ENCODE measurements around the gene CHAF1A. TPM values are rescaled to one million over a fixed set of nuclear protein-coding genes. Genes with fewer than 3 reads are reported as not detected.

The CHAF1A gene
- total and polyA plus RNA-seq, 2 experiments from 2014 or later: 113 to 125 TPM

GRCh38 chr19:4437103-4437502, 34.7 kb downstream of the CHAF1A start:
- peaks cover 92% of the 10 kb centered on the region for H3K36me3 Mint-ChIP-seq (ENCODE audit: low read depth)
- TF ChIP-seq ZNF331 (CRISPR knock-in tag; IDR thresholded peaks at IDR 0.05; ENCODE audit: low read depth): no peak
- no peak for TF ChIP-seq NANOG (IDR thresholded peaks at IDR 0.05; ENCODE audit: borderline replicate concordance)
- no peak for TF ChIP-seq POLR2AphosphoS5 (IDR thresholded peaks at IDR 0.05; ENCODE audit: low read depth)
- TF ChIP-seq CREB1 (CRISPR knock-in tag; IDR thresholded peaks at IDR 0.05; ENCODE audit: low read depth): no peak
- TF ChIP-seq ZNF114 (CRISPR knock-in tag; IDR thresholded peaks at IDR 0.05): no peak
- H3K36me3 ChIP-seq (ENCODE audit: insufficient read depth): peaks cover 53% of the 10 kb centered on the region

GRCh38 chr19:4439243-4439642, 36.8 kb downstream of the CHAF1A start:
- H3K79me2 ChIP-seq (replicated peaks; ENCODE audit: insufficient read depth): peaks cover 31% of the 10 kb centered on the region
- H3K27ac Mint-ChIP-seq: no peak overlapping the region
- H3K4me1 ChIP-seq (ENCODE audit: insufficient read depth): no peaks in the 10 kb centered on the region
- no peak overlapping the region for H3K4me2 ChIP-seq
- peaks cover 7% of the 10 kb centered on the region; the same call in 2 of the 3 replicates for H3K4me1 Mint-ChIP-seq
- H3K4me3 ChIP-seq: no peak overlapping the region
- H3K36me3 Mint-ChIP-seq (ENCODE audit: low read depth): peaks cover 81% of the 10 kb centered on the region
- H3K9me3 Mint-ChIP-seq: no peaks in the 10 kb centered on the region; the same call in 2 of the 3 replicates
- H3K27ac ChIP-seq (ENCODE audit: low read depth): no peak overlapping the region
- peaks cover 44% of the 10 kb centered on the region for H3K36me3 ChIP-seq (ENCODE audit: insufficient read depth)
- H3K27me3 Mint-ChIP-seq (ENCODE audit: insufficient read depth, low read depth, poor library complexity): peaks cover 22% of the 10 kb centered on the region
- no peak for ATAC-seq
- DNase-seq (ENCODE audit: low spot score): no peak
- no peaks in the 10 kb centered on the region for H3K27me3 ChIP-seq (ENCODE audit: insufficient read depth)
- H3K9me2 ChIP-seq (ENCODE audit: insufficient read depth): no peaks in the 10 kb centered on the region
- no peak overlapping the region for H2AFZ ChIP-seq
- no peak overlapping the region for H3K4me3 Mint-ChIP-seq
- peaks cover 21% of the 10 kb centered on the region; the same call in 1 of the 2 replicates for H3F3A ChIP-seq (replicated peaks; ENCODE audit: low read depth)
- peaks cover 43% of the 10 kb centered on the region for H4K20me1 ChIP-seq (replicated peaks; ENCODE audit: insufficient read depth)
- no peak for TF ChIP-seq REST (IDR thresholded peaks at IDR 0.05; ENCODE audit: unreplicated experiment)
- no peak for TF ChIP-seq JUNB (IDR thresholded peaks at IDR 0.05; ENCODE audit: unreplicated experiment)
- no peak for TF ChIP-seq ZNF462 (CRISPR knock-in tag; IDR thresholded peaks at IDR 0.05)
- no peak for TF ChIP-seq ETS1 (IDR thresholded peaks at IDR 0.05)
- no peak for TF ChIP-seq ZNF114 (CRISPR knock-in tag; IDR thresholded peaks at IDR 0.05)
- no peak for TF ChIP-seq STAT1 (IDR thresholded peaks at IDR 0.05; ENCODE audit: unreplicated experiment)
- TF ChIP-seq POLR2AphosphoS5 (IDR thresholded peaks at IDR 0.05; ENCODE audit: low read depth): no peak
- TF ChIP-seq EZH2 (IDR thresholded peaks at IDR 0.05; ENCODE audit: low read depth, unreplicated experiment): no peak
- TF ChIP-seq ZNF331 (CRISPR knock-in tag; IDR thresholded peaks at IDR 0.05; ENCODE audit: low read depth): no peak

More at GRCh38 chr19:4437103-4437502, 34.7 kb downstream of the CHAF1A start:
- ATAC-seq: no peak
- peaks cover 18% of the 10 kb centered on the region; the same call in 1 of the 2 replicates for H3F3A ChIP-seq (replicated peaks; ENCODE audit: low read depth)
- peaks cover 49% of the 10 kb centered on the region for H4K20me1 ChIP-seq (replicated peaks; ENCODE audit: insufficient read depth)
- Mint-ChIP-seq H3K9me3 (no peaks in the 10 kb centered on the region; the same call in 2 of the 3 replicates), H3K4me1 (peaks cover 3% of the 10 kb centered on the region; the same call in 1 of the 3 replicates), H3K27ac (no peak overlapping the region), H3K4me3 (no peak overlapping the region), H3K27me3 (ENCODE audit: insufficient read depth, low read depth, poor library complexity) (peaks cover 16% of the 10 kb centered on the region)
- DNase-seq (ENCODE audit: low spot score): no peak
- peaks cover 41% of the 10 kb centered on the region for H3K79me2 ChIP-seq (replicated peaks; ENCODE audit: insufficient read depth)
- H3K27ac ChIP-seq (ENCODE audit: low read depth): no peak overlapping the region
- H3K4me3 ChIP-seq: no peak overlapping the region
- H3K27me3 ChIP-seq (ENCODE audit: insufficient read depth): no peaks in the 10 kb centered on the region
- no peak overlapping the region for H3K4me2 ChIP-seq
- no peaks in the 10 kb centered on the region for H3K4me1 ChIP-seq (ENCODE audit: insufficient read depth)
- H3K9me2 ChIP-seq (ENCODE audit: insufficient read depth): no peaks in the 10 kb centered on the region
- H2AFZ ChIP-seq: no peak overlapping the region

All from GM23338 (cell line).